H9 (cell line): Measurements from ENCODE around the gene KAT8. TPM values are rescaled to one million over a fixed set of nuclear protein-coding genes. Genes with fewer than 3 reads are reported as not detected.
A peak's percentile ranks its signal among the peaks of the same experiment; 100 is the strongest.

Experiments
- DNase-seq: peaks from one replicate; pipeline ENCODE4 v3.0.0-alpha.2; 2017
- H2AFZ ChIP-seq: one replicate; pipeline ENCODE4 v1.6.1; 2013; ENCODE audit warnings: mild to moderate bottlenecking, low read length, control low read depth, moderate library complexity
- H2AK5ac ChIP-seq: 2 replicates; pipeline ENCODE4 v1.6.1; 2013; ENCODE audit warnings: low read length, control low read depth, mixed read lengths; ENCODE audit not compliant: insufficient read length
- H2BK120ac ChIP-seq: one replicate; pipeline ENCODE4 v1.6.1; 2013; ENCODE audit warnings: low read depth, mild to moderate bottlenecking, low read length, control low read depth, inconsistent platforms; ENCODE audit not compliant: poor library complexity, severe bottlenecking
- H2BK12ac ChIP-seq: 2 replicates; pipeline ENCODE4 v1.6.1; 2013; ENCODE audit warnings: low read length, control low read depth, mixed read lengths, low read depth; ENCODE audit not compliant: insufficient read length
- H2BK15ac ChIP-seq: 2 replicates; pipeline ENCODE4 v1.6.1; 2013; ENCODE audit warnings: low read depth, low read length, control low read depth
- H2BK20ac ChIP-seq: one replicate; pipeline ENCODE4 v1.6.1; 2013; ENCODE audit warnings: low read depth, mild to moderate bottlenecking, low read length, control low read depth, inconsistent platforms; ENCODE audit not compliant: poor library complexity, severe bottlenecking
- H2BK5ac ChIP-seq: 2 replicates; pipeline ENCODE4 v1.6.1; 2013; ENCODE audit warnings: low read length, control low read depth, mixed read lengths; ENCODE audit not compliant: insufficient read length
- H3K14ac ChIP-seq: 2 replicates; pipeline ENCODE4 v1.6.1; 2013; ENCODE audit warnings: low read length, control low read depth; ENCODE audit not compliant: insufficient read depth
- H3K18ac ChIP-seq: 2 replicates; pipeline ENCODE4 v1.6.1; 2013; ENCODE audit warnings: low read depth, mild to moderate bottlenecking, mixed read lengths, low read length, control low read depth; ENCODE audit not compliant: insufficient read length
- H3K23ac ChIP-seq: 2 replicates; pipeline ENCODE4 v1.6.1; 2013; ENCODE audit warnings: low read length, control low read depth, mixed read lengths, low read depth; ENCODE audit not compliant: insufficient read length
- H3K23me2 ChIP-seq: 2 replicates; pipeline ENCODE4 v1.6.1; 2013; ENCODE audit warnings: low read depth, mild to moderate bottlenecking, mixed read lengths, low read length, control low read depth; ENCODE audit not compliant: insufficient read length, poor library complexity, severe bottlenecking
- H3K27ac ChIP-seq: 2 replicates; pipeline ENCODE4 v1.5.1; 2013; ENCODE audit warnings: low read length, control low read depth, mixed read lengths, low read depth; ENCODE audit not compliant: insufficient read length
- H3K27me3 ChIP-seq: 2 replicates; pipeline ENCODE4 v1.6.1; 2013; ENCODE audit warnings: low read length, control low read depth, inconsistent platforms; ENCODE audit not compliant: insufficient read depth
- H3K4ac ChIP-seq: 2 replicates; pipeline ENCODE4 v1.6.1; 2013; ENCODE audit warnings: low read depth, mild to moderate bottlenecking, control low read depth, inconsistent platforms, low read length, moderate library complexity
- H3K4me1 ChIP-seq: 2 replicates; pipeline ENCODE4 v1.6.1; 2013; ENCODE audit warnings: low read length, control low read depth, inconsistent platforms; ENCODE audit not compliant: insufficient read depth
- H3K4me2 ChIP-seq: 2 replicates; pipeline ENCODE4 v1.6.1; 2013; ENCODE audit warnings: low read length, control low read depth, mixed read lengths; ENCODE audit not compliant: insufficient read length, insufficient read depth
- H3K56ac ChIP-seq: 2 replicates; pipeline ENCODE4 v1.6.1; 2013; ENCODE audit warnings: low read depth, mild to moderate bottlenecking, mixed read lengths, low read length, control low read depth; ENCODE audit not compliant: insufficient read length
- H3K79me1 ChIP-seq: 2 replicates; pipeline ENCODE4 v1.6.1; 2013; ENCODE audit warnings: low read depth, mild to moderate bottlenecking, moderate library complexity, low read length, control low read depth, inconsistent platforms; ENCODE audit not compliant: insufficient read depth, poor library complexity, severe bottlenecking
- H3K79me2 ChIP-seq: 2 replicates; pipeline ENCODE4 v1.6.1; 2013; ENCODE audit warnings: low read length, control low read depth, inconsistent platforms; ENCODE audit not compliant: insufficient read depth
- H3K9ac ChIP-seq: 2 replicates; pipeline ENCODE4 v1.6.1; 2013; ENCODE audit warnings: low read length, control low read depth, mixed read lengths; ENCODE audit not compliant: insufficient read length; ENCODE audit errors: extremely low read depth
- H3K9me3 ChIP-seq: one replicate; pipeline ENCODE4 v1.6.1; 2013; ENCODE audit warnings: low read depth, low read length, inconsistent platforms; ENCODE audit not compliant: control insufficient read depth
- H3T11ph ChIP-seq: one replicate; pipeline ENCODE4 v1.6.1; 2013; ENCODE audit warnings: mild to moderate bottlenecking, low read length, control low read depth, inconsistent platforms
- H4K20me1 ChIP-seq: one replicate; pipeline ENCODE4 v1.6.1; 2013; ENCODE audit not compliant: control insufficient read depth, insufficient read length, insufficient read depth
- H4K5ac ChIP-seq: 2 replicates; pipeline ENCODE4 v1.6.1; 2013; ENCODE audit warnings: low read depth, mild to moderate bottlenecking, mixed read lengths, low read length, control low read depth; ENCODE audit not compliant: insufficient read length
- H4K8ac ChIP-seq: replicated peaks from 2 replicates; pipeline ENCODE4 v1.6.1; 2013; ENCODE audit warnings: low read length, control low read depth, mixed read lengths, low read depth; ENCODE audit not compliant: insufficient read length
- H4K91ac ChIP-seq: 2 replicates; pipeline ENCODE4 v1.6.1; 2013; ENCODE audit warnings: low read depth, mild to moderate bottlenecking, moderate library complexity, mixed read lengths, low read length, control low read depth; ENCODE audit not compliant: insufficient read length
- H3K27ac Mint-ChIP-seq, 3 experiments: 2 replicates in 2 of 3; 3 replicates in 1 of 3; pipeline ENCODE4 v1.8.0; 2020 to 2021; ENCODE audit warnings: mixed read lengths in 3 of 3, mild to moderate bottlenecking in 1 of 3, moderate library complexity in 1 of 3
- H3K27me3 Mint-ChIP-seq: 2 replicates; pipeline ENCODE4 v1.8.0; 2021; ENCODE audit warnings: low read depth, mild to moderate bottlenecking, moderate library complexity, mixed read lengths
- H3K36me3 Mint-ChIP-seq, 3 experiments: 2 replicates in 2 of 3; 3 replicates in 1 of 3; pipeline ENCODE4 v1.8.0; 2020 to 2021; ENCODE audit warnings: low read depth in 3 of 3, mixed read lengths in 3 of 3; ENCODE audit not compliant: insufficient read depth in 1 of 3
- H3K4me1 Mint-ChIP-seq, 2 experiments: 2 replicates each; pipeline ENCODE4 v1.8.0; 2020; ENCODE audit warnings: mixed read lengths in 2 of 2
- H3K4me3 Mint-ChIP-seq, 2 experiments: 2 replicates in 1 of 2; 3 replicates in 1 of 2; pipeline ENCODE4 v1.8.0; 2020 to 2021; ENCODE audit warnings: mild to moderate bottlenecking in 2 of 2, mixed read lengths in 2 of 2, moderate library complexity in 1 of 2
- H3K9me3 Mint-ChIP-seq, 2 experiments: 2 replicates in 1 of 2; 3 replicates in 1 of 2; pipeline ENCODE4 v1.8.0; 2020; ENCODE audit warnings: mild to moderate bottlenecking in 2 of 2, mixed read lengths in 2 of 2, moderate library complexity in 1 of 2
- WGBS: extraction: QIAGEN DNeasy Blood & Tissue Kit; methylation state at CpG from one replicate; pipeline ENCODE4 v1.1.7; 2013; ENCODE audit warnings: missing lambda C conversion rate, low lambda C conversion rate, mixed read lengths; ENCODE audit not compliant: insufficient read length; ENCODE audit errors: extremely low coverage; 5-methylcytosine and 5-hydroxymethylcytosine counted together
- total RNA-seq: library from RNA; stranded (reverse); gene quantifications from 2 replicates; pipeline ENCODE4 v1.2.1, GENCODE V29; 2021
- TF ChIP-seq, protein P1 (sequence below): fragments of 200-600 bp; sonication (generic); conservative IDR thresholded peaks from 3 replicates; pipeline ENCODE4 v1.8.0; 2021; ENCODE audit warnings: antibody characterized with exemption, mild to moderate bottlenecking

Gene KAT8
- total RNA-seq, 1 experiment from 2014 or later: 52.1 TPM

DNA sequence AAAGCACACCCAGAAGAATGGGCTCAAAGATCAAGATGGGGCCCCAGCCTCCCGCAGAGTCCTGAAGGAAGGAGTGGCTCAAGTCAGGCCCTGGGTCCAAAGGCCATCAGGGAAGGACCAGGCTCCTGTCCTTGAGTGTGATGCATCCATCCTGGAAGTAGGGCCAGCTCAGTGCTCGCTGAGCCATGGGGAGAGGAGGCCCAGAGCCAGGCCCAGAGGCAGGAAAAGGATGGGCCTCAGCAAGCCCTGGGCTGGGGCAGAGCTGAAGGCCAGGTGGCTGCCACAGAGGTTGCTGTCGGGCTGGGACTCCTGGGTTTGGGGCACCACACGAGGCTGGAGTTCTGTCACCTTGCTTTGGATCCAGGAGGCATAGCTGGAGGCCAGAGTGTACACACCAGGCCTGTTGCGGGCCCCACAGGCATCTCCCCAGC is 14.4 kb downstream of the KAT8 start:
- Histone ChIP-seq H2AFZ (no peak overlapping the region), H3K79me1 (peaks cover 5% of the 10 kb centered on the region), H2BK12ac (no peak overlapping the region), H3K56ac (no peak overlapping the region), H3K18ac (no peak overlapping the region), H2BK20ac (no peak overlapping the region), H4K91ac (no peak overlapping the region), H3K4me1 (peaks cover 18% of the 10 kb centered on the region; the same call in 1 of the 2 replicates), H3K79me2 (peaks cover 4% of the 10 kb centered on the region; the same call in 1 of the 2 replicates), H4K20me1 (no peaks in the 10 kb centered on the region), H3K23me2 (peaks cover 5% of the 10 kb centered on the region), H4K5ac (no peak overlapping the region), H2BK5ac (no peak overlapping the region), H2BK15ac (no peak overlapping the region), H3K27ac (no peak overlapping the region), H2BK120ac (no peak overlapping the region), H3K4me2 (no peak overlapping the region), H3K14ac (no peak overlapping the region), H3K4ac (no peak overlapping the region), H4K8ac (no peak overlapping the region), H3K9ac (no peak overlapping the region), H3T11ph (no peak overlapping the region), H2AK5ac (no peak overlapping the region), H3K27me3 (no peaks in the 10 kb centered on the region), H3K23ac (no peak overlapping the region), H3K9me3 (no peaks in the 10 kb centered on the region)
- H3K36me3 Mint-ChIP-seq: peaks cover 27 to 50% (median 40%) of the 10 kb centered on the region in 3 experiments
- H3K9me3 Mint-ChIP-seq: no peaks in the 10 kb centered on the region; a peak in 1 of 5 replicates
- no peaks in the 10 kb centered on the region for H3K27me3 Mint-ChIP-seq
- H3K4me3 Mint-ChIP-seq: no peak overlapping the region
- DNase-seq: no peak
- no CpG with 5 or more reads among the region's 5 CpGs for WGBS
- H3K27ac Mint-ChIP-seq: peak overlapping the region in 2 of 3 experiments; percentile 84 to 97; a peak in 1 of 7 replicates
- H3K4me1 Mint-ChIP-seq: peaks cover 45 to 53% of the 10 kb centered on the region in 2 experiments
- TF ChIP-seq, protein P1, sequence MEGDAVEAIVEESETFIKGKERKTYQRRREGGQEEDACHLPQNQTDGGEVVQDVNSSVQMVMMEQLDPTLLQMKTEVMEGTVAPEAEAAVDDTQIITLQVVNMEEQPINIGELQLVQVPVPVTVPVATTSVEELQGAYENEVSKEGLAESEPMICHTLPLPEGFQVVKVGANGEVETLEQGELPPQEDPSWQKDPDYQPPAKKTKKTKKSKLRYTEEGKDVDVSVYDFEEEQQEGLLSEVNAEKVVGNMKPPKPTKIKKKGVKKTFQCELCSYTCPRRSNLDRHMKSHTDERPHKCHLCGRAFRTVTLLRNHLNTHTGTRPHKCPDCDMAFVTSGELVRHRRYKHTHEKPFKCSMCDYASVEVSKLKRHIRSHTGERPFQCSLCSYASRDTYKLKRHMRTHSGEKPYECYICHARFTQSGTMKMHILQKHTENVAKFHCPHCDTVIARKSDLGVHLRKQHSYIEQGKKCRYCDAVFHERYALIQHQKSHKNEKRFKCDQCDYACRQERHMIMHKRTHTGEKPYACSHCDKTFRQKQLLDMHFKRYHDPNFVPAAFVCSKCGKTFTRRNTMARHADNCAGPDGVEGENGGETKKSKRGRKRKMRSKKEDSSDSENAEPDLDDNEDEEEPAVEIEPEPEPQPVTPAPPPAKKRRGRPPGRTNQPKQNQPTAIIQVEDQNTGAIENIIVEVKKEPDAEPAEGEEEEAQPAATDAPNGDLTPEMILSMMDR: no peak
